ENCODE data around the gene CREBBP. TPM values are rescaled to one million over a fixed set of nuclear protein-coding genes. Genes with fewer than 3 reads are reported as not detected.

The CREBBP gene
- total and polyA plus RNA-seq, 2 donors (not counting 3 experiments of a cell fraction or from before 2014, with no cell fraction given), result 13.8 to 72.7 TPM

DNA sequence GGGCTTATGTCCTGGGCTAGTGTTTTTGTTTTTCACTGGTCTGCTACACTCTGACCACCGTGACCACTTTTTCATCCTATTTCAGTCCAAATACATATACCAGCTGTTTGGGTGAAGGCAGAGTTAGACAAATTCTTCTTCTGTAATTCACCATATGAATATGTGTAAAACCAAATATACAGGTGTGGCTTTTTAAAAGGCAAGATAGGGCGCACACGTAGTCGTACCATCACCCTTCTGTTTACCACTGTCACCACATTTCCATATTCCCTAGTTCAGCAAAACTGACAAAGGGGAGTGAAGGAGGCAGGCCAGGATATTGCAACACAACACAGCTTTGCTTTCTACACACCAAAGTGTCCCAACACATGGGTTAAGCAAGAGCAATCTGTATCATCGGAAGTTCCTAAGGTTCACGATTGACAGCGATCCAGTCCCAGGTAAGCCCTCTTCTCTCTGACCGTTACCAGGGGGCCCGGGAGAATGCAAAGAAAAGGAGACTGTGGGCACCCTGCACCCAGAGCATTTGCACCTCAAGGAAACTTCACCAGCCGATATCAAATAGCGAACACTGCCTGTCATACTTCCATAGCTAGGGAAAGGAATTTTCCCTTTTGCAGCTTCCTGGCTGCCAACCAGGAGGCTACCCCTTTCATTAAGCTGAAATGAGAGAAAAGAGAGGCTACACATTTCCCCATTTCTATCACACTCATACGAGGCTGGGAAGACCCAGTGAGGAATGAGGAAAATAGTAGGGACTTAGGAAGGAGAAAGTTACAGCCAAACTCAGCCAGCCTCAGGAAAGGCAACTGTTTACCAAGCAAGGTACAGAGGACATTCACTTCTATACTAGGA, 23.1 kb downstream of the CREBBP start:
- TF ChIP-seq GATA2 (IDR thresholded peaks at IDR 0.05; ENCODE audit: insufficient read depth, insufficient read length, low read depth, low read length), result no peak
- Histone ChIP-seq H2AFZ (ENCODE audit: low read depth, low read length) (no peak overlapping the region), H3K9ac (replicated peaks; ENCODE audit: extremely low read depth, insufficient read depth, low read length) (no peak overlapping the region), H3K27ac (ENCODE audit: insufficient read depth, low read depth, low read length) (no peak overlapping the region), H3K9me1 (replicated peaks; ENCODE audit: control insufficient read depth, extremely low read depth, insufficient read depth, low read length) (no peaks in the 10 kb centered on the region), H3K27me3 (ENCODE audit: control insufficient read depth in 2 of 2, insufficient read depth in 2 of 2, low read length in 2 of 2) (no peaks in the 10 kb centered on the region), H3K4me3 (replicated peaks in 1 of 3; ENCODE audit: insufficient read depth in 1 of 3, low read depth in 1 of 3, low read length in 3 of 3) (no peak overlapping the region), H3K9me3 (replicated peaks; ENCODE audit: control insufficient read depth, insufficient read depth, low read length) (no peaks in the 10 kb centered on the region), H4K20me1 (replicated peaks; ENCODE audit: control insufficient read depth, extremely low read depth, insufficient read depth, low read length) (peaks cover 26% of the 10 kb centered on the region), H3K4me1 (ENCODE audit: control insufficient read depth, extremely low read depth, insufficient read depth, low read length) (peaks cover 17% of the 10 kb centered on the region), H3K36me3 (ENCODE audit: control insufficient read depth in 2 of 2, extremely low read depth in 1 of 2, insufficient read depth in 2 of 2, low read length in 2 of 2) (no peaks in the 10 kb centered on the region), H3K79me2 (ENCODE audit: control insufficient read depth, insufficient read depth, low read length) (peaks cover 96% of the 10 kb centered on the region), H3K4me2 (ENCODE audit: insufficient read depth, low read length) (no peak overlapping the region)
- ChIA-PET POLR2A (no interaction called here), CTCF (interaction anchor here (1.1 to 1.7 kb wide), 3 partner anchors 13 to 25 kb away, joined by 3 to 7 read pairs (median 3); no protein-coding TSS in a partner anchor)
- FAIRE-seq (no peak), DNase-seq (ENCODE audit: low read depth, low spot score) (no peak)
- dilution Hi-C loops (cut with MboI; ENCODE audit: extremely low pct_ligation_motif_present, low sequenced_read_pairs), result no loop called here
- intact Hi-C loops (cut with micrococcal nuclease), result no loop called here
- no TSS peak for BruUV-seq (replicated peaks)

DNA sequence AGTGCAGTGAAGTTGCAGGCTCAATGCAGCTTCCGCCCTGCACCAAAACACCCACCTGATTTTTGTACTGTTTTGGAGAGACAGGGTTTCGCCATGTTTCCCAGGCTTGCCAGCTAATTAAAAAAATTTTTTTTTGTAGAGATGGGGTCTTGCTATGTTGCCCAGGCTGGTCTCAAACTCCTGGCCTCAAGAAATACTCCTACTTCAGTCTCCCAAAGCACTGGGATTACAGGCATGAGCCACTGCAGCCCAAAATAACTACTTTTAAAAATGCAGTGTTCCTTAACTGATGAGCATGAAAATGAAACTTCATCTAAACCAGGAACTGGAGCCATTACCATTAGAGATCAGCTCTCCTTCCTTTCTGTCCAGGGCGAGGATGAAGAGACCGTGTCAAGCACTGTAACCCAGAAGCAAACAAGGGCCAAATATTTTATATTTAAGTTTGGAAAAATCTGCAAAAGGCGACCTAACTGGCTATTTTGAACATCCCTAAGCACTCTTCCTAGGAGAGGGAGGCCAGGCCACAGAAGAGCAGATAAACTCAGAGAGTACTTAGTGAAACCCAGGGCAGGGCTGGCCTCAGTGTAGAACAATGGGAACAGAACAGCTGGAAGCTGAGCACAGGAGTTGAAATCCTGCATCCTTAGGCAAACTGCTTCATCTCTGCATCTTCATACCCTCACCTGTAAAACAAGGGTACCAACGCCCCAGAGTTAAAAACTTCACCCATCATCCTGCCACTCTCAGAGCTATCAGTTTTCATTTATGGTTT, 24.0 kb downstream of the CREBBP start:
- Histone ChIP-seq H3K4me2 (ENCODE audit: insufficient read depth, low read length) (no peak overlapping the region), H3K9me3 (replicated peaks; ENCODE audit: control insufficient read depth, insufficient read depth, low read length) (no peaks in the 10 kb centered on the region), H4K20me1 (replicated peaks; ENCODE audit: control insufficient read depth, extremely low read depth, insufficient read depth, low read length) (peaks cover 28% of the 10 kb centered on the region), H3K79me2 (ENCODE audit: control insufficient read depth, insufficient read depth, low read length) (peaks cover 91% of the 10 kb centered on the region), H3K27ac (ENCODE audit: insufficient read depth, low read depth, low read length) (no peak overlapping the region), H3K9ac (replicated peaks; ENCODE audit: extremely low read depth, insufficient read depth, low read length) (no peak overlapping the region), H3K9me1 (replicated peaks; ENCODE audit: control insufficient read depth, extremely low read depth, insufficient read depth, low read length) (no peaks in the 10 kb centered on the region), H2AFZ (ENCODE audit: low read depth, low read length) (no peak overlapping the region), H3K4me3 (replicated peaks in 1 of 3; ENCODE audit: insufficient read depth in 1 of 3, low read depth in 1 of 3, low read length in 3 of 3) (no peak overlapping the region), H3K36me3 (ENCODE audit: control insufficient read depth in 2 of 2, extremely low read depth in 1 of 2, insufficient read depth in 2 of 2, low read length in 2 of 2) (no peaks in the 10 kb centered on the region), H3K27me3 (ENCODE audit: control insufficient read depth in 2 of 2, insufficient read depth in 2 of 2, low read length in 2 of 2) (no peaks in the 10 kb centered on the region), H3K4me1 (ENCODE audit: control insufficient read depth, extremely low read depth, insufficient read depth, low read length) (peaks cover 8% of the 10 kb centered on the region)
- intact Hi-C loops (cut with micrococcal nuclease) (no loop called here), dilution Hi-C loops (cut with MboI; ENCODE audit: extremely low pct_ligation_motif_present, low sequenced_read_pairs) (no loop called here)
- ChIA-PET POLR2A (no interaction called here), CTCF (interaction anchor here (1.1 to 1.7 kb wide), 3 partner anchors 14 to 25 kb away, joined by 3 to 7 read pairs (median 3); no protein-coding TSS in a partner anchor)
- no peak for DNase-seq (ENCODE audit: low read depth, low spot score)
- TF ChIP-seq, protein P1, sequence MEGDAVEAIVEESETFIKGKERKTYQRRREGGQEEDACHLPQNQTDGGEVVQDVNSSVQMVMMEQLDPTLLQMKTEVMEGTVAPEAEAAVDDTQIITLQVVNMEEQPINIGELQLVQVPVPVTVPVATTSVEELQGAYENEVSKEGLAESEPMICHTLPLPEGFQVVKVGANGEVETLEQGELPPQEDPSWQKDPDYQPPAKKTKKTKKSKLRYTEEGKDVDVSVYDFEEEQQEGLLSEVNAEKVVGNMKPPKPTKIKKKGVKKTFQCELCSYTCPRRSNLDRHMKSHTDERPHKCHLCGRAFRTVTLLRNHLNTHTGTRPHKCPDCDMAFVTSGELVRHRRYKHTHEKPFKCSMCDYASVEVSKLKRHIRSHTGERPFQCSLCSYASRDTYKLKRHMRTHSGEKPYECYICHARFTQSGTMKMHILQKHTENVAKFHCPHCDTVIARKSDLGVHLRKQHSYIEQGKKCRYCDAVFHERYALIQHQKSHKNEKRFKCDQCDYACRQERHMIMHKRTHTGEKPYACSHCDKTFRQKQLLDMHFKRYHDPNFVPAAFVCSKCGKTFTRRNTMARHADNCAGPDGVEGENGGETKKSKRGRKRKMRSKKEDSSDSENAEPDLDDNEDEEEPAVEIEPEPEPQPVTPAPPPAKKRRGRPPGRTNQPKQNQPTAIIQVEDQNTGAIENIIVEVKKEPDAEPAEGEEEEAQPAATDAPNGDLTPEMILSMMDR (IDR thresholded peaks at IDR 0.05; ENCODE audit: extremely low read depth in 1 of 2, insufficient read depth in 1 of 2, low read depth in 1 of 2, low read length in 2 of 2), result no peak
- no peak for TF ChIP-seq EZH2 (IDR thresholded peaks at IDR 0.05; ENCODE audit: borderline replicate concordance, low read depth, low read length, severe bottlenecking)
- TF ChIP-seq FOS (IDR thresholded peaks at IDR 0.05; ENCODE audit: borderline replicate concordance, insufficient read depth, low read length), result no peak
- TF ChIP-seq MYC (IDR thresholded peaks at IDR 0.05; ENCODE audit: low read depth, low read length), result no peak
- TF ChIP-seq, protein P2, sequence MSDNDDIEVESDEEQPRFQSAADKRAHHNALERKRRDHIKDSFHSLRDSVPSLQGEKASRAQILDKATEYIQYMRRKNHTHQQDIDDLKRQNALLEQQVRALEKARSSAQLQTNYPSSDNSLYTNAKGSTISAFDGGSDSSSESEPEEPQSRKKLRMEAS (IDR thresholded peaks at IDR 0.05; ENCODE audit: insufficient read depth, insufficient read length), result no peak
- no peak for TF ChIP-seq POLR2AphosphoS5 (IDR thresholded peaks at IDR 0.05; ENCODE audit: insufficient read depth, low read depth, low read length)
- TF ChIP-seq JUN (IDR thresholded peaks at IDR 0.05; ENCODE audit: borderline replicate concordance, insufficient read depth, insufficient read length, low read depth), result no peak
- no peak for TF ChIP-seq GATA2 (IDR thresholded peaks at IDR 0.05; ENCODE audit: insufficient read depth, insufficient read length, low read depth, low read length)
- TF ChIP-seq POLR2A (IDR thresholded peaks at IDR 0.05; ENCODE audit: low read depth, low read length), result no peak
- FAIRE-seq, result no peak
- BruUV-seq (replicated peaks), result no TSS peak

All from endothelial cell of umbilical vein (primary cell).